Stimulated activated CD4-positive, alpha-beta T cell treated with anti-CD3 and anti-CD28 coated beads, Interleukin-15, amount 100 ng/mL, for 48 hours (primary cell): ENCODE data around the gene RPS21.

ENCODE experiments used
- DNase-seq, 2 donors: peaks; one replicate each; pipeline ENCODE4 v3.0.0-alpha.2; 2020; ENCODE audit warnings: low read depth in 2 of 2

RPS21 gene

DNA sequence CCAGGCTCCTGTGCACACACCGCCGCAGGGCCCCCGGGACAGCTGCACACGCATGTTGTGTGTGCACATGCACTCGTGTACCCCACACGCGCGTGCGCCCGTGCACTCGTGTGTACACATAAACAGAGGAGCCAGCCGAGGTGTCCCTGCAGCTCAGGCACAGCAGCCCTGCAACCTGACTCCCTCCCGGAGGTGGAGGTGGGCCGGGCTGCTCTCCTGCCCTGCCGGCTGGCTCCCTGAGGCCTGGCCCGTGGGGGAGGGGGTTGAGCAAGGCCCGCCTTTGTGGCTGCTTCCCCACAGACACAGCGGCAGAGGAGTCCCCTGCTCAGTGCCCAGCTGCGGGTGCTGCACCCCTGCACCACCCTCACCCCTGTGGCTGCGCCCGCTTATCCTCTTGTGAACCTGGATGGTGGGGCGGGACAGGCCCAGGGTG is 39.8 kb downstream of the RPS21 start:
- DNase-seq = no peak

DNA sequence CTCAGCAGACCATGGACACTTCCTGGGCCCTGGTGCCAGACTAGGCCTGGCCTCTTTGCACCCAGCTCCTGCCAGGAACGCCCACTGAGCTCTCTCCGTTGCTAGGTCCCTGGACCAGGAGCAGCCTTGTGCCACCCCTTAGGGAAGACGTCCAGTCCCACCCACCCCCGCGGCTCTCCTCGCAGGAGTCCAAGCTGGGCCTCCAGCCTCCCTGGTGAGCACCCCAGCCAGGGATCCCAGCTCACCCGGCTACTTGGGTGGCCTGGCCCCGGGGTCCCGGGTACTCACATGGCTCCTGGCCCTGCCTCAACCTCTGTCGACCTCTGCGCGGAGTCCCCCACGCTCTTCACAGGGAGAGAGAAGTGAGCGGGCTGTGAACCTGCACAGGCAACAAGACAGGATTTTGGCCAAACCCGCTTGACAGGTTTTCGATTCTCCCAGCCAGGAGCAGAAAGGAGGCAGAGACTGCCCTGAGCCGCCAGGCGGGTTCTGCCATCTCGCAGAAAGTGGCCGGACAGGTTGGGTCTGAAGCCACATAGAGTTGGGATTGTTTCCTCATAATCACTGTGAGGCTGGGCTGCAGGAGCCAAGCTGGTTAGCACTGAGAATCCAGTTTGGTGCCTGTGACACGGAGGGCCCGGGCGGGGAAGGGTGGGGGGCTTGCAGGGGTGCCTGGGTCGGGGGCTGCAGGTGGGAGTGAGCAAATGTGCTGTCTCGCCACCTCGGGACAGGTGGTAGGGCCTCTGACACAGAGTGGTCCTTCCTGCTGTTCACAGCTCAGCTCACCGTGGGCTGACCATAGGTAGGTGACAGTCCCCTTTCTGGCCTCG is 40.5 kb downstream of the RPS21 start, which contains the start of gene RBBP8NL:
TSS of gene RBBP8NL (minus strand) at position 368 of the 830 bp plus-strand sequence. CDS start 7,892 bp downstream, outside the sequence.
- no peak for DNase-seq

DNA sequence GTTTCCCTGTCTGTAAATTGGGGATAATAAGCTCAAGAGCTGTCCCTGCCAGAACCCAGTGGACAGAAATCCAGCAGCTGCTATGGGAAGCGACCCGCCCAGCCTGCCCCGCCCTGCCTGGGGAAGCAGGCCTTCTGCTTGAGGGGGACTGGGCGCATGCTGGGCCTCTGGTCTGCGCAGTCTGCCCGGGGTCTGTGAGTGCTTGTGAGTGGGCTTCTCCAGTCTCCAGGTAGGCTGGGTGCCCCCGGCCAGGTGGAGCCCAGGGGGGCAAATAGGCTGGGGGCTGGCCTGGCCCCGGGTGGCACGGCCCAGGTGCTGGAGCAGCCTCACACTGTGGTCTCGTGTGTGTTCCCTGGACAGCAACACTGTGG is 41.1 kb downstream of the RPS21 start:
- DNase-seq = no peak

DNA sequence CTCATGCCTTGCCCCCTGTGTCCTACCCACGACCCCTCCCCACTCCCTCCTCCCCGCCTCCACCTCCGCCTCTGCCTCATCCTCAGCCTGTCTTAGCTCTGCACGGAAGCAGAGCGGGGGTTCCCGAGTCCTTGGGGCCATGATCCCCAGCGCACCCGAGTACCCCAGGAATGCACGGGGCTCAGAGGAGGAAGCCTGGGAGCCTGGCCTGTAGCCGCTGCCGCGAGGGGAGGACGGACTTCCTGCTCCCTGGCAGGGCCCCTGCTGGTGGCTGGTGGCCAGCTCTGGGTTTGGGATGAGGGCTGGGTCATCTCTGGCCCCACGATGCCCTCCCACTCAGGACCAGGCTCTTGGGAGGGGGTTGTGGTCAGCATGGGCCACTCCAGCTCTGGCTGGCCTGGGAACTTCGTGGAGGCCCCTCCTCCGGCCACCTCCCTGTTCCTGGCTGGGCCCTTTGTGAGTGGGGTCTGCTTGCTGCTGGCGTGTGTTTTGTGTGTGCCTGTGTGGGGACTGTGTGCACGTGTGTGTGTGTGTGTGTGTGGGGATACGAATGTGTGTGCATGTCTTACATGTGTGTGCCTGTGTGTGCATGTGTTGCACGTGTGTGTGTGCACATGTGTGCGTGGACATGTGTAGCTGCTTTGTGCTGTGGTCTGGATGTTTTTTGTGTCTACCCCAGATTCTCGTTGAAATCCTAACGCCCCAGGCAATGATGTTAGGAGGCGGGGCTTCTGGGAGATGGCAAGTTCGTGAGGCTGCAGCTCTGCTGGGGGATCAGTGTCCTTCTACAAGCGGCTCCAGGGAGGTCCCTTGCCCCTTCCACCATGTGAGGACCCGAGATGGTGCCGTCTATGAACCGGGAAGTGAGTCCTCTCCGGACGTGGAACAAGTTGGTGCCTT is 41.7 kb downstream of the RPS21 start:
- no peak for DNase-seq

DNA sequence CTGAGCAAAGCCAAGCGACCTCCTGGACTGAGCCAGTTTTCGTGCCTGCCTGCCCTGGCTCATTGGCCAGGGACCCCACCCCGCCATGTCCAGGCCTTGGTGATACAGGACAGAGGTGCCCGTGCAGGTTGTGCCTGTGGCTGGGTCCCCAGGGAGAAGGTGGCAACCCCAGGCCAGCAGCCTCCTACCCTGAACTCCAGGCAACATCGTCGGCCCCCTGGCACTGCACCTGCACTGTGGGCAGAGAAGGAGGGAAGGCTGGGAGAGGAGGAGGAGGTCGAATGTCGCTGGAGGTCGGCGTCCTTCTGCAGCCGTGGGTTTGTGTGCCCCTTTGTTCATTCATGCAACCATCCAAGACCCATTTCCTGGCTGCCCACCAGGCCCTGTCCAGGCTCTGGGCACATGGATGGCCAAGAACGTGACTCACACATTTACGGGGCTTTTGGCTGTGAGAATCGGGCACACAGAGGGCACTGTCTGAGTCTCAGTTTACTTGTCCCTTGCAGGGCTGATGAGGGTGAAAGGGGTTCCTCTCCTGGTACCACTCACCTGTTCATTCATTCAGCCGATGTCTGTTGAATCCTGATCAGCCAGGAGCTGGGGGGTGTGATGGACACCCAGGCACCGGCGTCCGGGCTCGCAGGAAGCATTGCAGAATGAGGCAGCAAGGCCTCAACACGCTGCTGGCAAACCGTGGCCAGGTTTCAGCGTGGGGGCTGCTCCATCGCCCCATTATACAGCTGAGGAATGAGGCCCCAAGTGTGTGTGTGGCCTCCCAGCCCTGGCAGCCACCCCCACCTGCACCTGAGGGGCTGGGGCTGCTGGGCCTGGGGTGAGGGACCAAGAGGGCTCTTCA is 42.8 kb downstream of the RPS21 start:
- no peak for DNase-seq

DNA sequence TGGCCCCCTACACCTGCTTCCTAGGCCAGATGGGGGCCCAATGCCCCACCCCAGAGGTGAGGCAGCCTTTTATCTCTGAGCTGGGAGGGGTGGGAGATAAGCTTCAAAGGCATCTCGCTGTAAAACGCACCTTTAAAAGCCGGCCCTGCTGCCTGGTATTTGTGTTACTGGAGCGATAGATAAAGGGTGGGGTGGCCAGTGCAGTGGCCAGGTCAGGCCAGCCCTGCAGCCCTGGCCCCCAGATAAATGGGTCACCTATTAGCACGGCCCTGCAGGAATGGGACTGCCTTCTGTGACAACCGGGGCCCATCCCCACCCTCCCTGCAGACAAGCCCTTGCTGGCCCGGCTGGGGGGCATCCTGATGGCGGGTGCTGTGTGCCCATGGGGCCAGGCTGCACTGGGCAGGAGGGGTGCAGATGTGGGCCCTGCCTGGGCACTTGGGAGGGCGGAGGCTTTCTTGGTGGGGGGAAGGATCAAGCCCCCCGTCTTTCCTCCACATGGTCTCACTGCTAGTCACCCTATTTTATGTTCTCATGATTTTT is 43.5 kb downstream of the RPS21 start:
- no peak for DNase-seq

DNA sequence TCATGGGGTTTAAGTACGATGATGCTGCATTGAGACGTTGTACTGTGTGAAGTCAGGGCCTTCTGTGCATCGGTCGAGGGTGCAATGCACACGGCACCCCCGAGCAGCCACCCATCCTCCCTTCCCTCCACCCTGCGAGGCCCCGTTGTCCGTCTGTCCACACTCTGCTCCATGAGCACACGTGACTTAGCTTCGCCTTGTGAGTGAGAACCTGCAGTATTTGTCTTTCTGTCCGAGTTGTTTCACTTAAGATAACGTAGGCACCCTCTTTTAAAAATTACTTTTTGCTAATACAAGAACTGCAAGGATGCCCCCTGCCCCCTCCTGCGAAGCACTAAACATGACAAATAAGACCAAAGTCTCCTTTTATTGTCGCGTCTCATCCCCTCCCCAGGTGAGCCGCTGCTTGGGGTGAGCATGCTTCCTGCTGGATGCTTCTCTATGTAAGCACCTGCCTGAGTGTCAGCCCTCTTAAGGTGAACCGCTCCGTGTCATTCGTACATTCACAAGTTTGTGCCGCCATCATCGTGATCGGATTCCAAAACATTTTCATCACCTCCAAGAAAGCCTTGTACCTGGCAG is 44.1 kb downstream of the RPS21 start:
- no peak for DNase-seq

DNA sequence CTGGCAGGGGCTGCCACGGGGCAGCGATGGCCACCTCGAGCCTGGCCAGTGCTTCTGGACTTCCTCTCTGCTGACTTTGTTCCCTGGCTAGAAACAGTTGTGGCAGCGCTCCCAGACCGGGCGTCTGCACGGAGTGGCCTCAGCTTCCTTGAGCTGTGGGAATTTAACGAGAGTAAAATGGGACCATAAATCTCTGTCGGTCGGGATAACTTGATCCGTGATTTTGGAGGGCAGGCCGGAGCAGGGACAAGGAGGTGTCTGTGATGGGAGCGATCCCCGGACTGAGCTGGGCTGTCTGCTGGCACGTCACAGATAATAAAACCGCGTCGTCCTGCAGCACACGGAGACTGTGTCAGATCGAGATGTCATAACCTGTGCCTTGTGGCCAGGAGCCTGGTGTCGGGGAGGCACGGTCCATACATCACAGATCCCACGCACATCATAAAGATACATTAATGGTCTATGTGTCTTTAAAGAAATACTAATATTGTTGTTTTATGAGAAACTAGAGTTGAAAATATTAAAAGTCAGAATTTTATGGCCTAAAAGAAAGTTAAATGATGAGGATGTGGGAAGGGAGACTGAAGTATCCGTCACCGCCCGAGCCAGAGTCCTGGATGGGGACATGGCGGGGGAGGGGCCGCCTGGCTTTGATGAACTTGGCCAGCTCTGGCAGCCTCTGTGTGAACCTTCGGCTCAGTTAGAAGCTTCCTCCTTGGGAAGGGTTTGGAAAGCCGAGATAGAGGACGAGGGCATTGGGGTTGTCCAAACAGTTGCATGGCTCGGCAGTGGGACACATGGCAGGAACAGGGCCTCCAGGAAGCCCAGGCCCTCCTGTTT is 47.0 kb downstream of the RPS21 start:
- DNase-seq = no peak

DNA sequence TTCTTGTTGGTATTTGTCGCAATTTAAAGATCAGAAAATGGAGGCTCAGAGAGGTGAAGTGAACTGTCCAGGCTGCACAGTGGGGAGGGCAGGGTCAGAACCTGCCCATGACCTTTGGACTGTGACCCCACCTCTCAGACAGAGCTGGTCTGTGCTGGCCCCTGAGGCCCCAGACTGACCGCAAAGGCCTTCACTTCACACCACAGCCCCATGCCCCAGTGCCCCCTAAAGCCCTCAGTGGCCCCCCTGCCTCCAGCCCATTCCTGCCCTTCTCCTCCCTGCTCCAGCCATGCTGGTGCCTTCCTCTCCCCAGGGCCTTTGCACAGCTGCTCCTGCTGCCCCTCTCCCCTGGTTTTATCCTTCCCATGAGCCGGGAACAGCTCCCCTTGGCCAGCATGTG is 49.8 kb downstream of the RPS21 start:
- no peak for DNase-seq

DNA sequence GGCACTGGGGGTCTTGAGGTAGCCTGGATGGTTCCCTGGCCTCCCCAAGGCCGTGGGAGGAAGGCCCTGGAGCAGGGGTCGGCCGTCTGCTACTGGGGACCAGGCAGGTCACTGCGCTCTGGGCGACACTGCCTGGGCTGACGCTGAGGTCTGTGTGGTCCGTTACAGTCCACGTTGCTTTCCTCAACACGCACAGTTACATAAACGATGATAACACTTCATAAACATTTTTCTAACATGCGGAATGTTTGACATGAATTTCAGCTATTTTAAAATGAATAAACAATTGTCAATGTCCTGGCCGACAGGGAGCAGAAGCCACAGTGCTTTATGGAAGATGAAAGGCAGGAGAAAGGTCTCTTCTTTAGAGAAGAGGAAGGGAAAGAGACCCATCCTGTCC is 50.6 kb downstream of the RPS21 start:
- DNase-seq = no peak

DNA sequence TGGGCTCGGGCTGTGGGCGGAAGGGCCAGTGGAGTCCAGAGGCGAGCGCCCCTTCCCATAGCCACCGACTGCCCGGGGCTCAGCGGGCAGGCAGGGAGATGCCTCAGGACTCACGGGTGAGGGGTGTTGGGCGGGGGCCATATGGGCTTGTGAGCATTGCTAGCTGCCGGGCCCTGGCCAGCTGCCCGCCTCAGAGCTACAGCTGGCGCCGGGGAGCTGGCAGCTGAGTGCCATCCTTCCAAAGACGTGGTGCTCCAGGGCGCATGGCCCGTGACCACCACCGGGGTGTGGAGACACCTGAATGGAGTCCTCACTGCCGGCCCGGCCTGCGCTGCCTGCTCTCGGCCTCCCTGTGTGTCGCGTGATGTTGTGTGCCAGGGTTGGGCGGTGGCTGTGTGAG is 51.0 kb downstream of the RPS21 start:
- no peak for DNase-seq
